Stimulated activated CD4-positive, alpha-beta T cell treated with anti-CD3 and anti-CD28 coated beads, Interleukin-4, amount 100 ng/mL, for 1 hour (primary cell): ENCODE data around the gene ZFR.
"Not testable (repeated sequence)": the region's sequence is repeated elsewhere in the genome, so short reads cannot be mapped to it uniquely, and the experiment has no call there.

Experiments
- DNase-seq: peaks from one replicate; pipeline ENCODE4 v3.0.0-alpha.2; 2020

The ZFR gene

GRCh38 chr5:32444431-32445286 lies at the start of gene ZFR:
TSS of gene ZFR (minus strand) at chr5:32444740. CDS start at chr5:32444658, 82 bp downstream.
- peak; percentile 92 for DNase-seq

- DNase-seq = no peak
These were observed 46.5 kb upstream of the ZFR start for GRCh38 chr5:32490972-32491557.

GRCh38 chr5:32489791-32490562 lies 45.4 kb upstream of the ZFR start:
- peak; percentile 70 for DNase-seq

- no peak for DNase-seq
These were observed 42.9 kb upstream of the ZFR start for GRCh38 chr5:32487424-32487823.

- DNase-seq = no peak
These were observed 42.5 kb upstream of the ZFR start for GRCh38 chr5:32487008-32487407.

- DNase-seq = no peak
These were observed 37.7 kb upstream of the ZFR start for GRCh38 chr5:32482193-32482592.

- DNase-seq = no peak
These were observed 34.6 kb upstream of the ZFR start for GRCh38 chr5:32479096-32479495.

- DNase-seq = no peak
These were observed 32.4 kb upstream of the ZFR start for GRCh38 chr5:32476891-32477290.

- DNase-seq = no peak
These were observed 31.0 kb upstream of the ZFR start for GRCh38 chr5:32475334-32476097.

- DNase-seq = no peak
These were observed 29.8 kb upstream of the ZFR start for GRCh38 chr5:32474209-32474854.

- DNase-seq = no peak
These were observed 28.5 kb upstream of the ZFR start for GRCh38 chr5:32473072-32473471.

GRCh38 chr5:32471784-32472183 lies 27.2 kb upstream of the ZFR start:
- DNase-seq = no peak

GRCh38 chr5:32465076-32465475 lies 20.5 kb upstream of the ZFR start:
- DNase-seq = no peak

- peak; percentile 49 for DNase-seq
These were observed 18.1 kb upstream of the ZFR start for GRCh38 chr5:32462618-32463017.

- no peak for DNase-seq
These were observed 17.0 kb upstream of the ZFR start for GRCh38 chr5:32461441-32462120.

GRCh38 chr5:32460702-32461101 lies 16.2 kb upstream of the ZFR start:
- no peak for DNase-seq

GRCh38 chr5:32458880-32459495 lies 14.4 kb upstream of the ZFR start:
- DNase-seq = no peak

GRCh38 chr5:32455311-32455710 lies 10.8 kb upstream of the ZFR start:
- no peak for DNase-seq

GRCh38 chr5:32454821-32455220 lies 10.3 kb upstream of the ZFR start:
- no peak for DNase-seq

GRCh38 chr5:32453916-32454315 lies 9.4 kb upstream of the ZFR start:
- DNase-seq = no peak

GRCh38 chr5:32452316-32452715 lies 7.8 kb upstream of the ZFR start:
- not testable (repeated sequence) for DNase-seq
